Spleen (tissue), 7 donors: Measurements from ENCODE around the gene KCNQ1.

ENCODE experiments used
- POLR2A ChIP-seq, 3 donors: fragments of 450-650 bp; IDR thresholded peaks; one replicate each; pipeline ENCODE4 v1.5.1; 2017; ENCODE audit warnings: antibody characterized with exemption in 3 of 3, mild to moderate bottlenecking in 1 of 3
- TF ChIP-seq, protein P1 (sequence below), 11 experiments: fragments of 200-600 bp in 7 of 11; fragments of 450-650 bp in 4 of 11; sonication (generic) in 4 of 11; IDR thresholded peaks in 8 of 11; conservative IDR thresholded peaks in 3 of 11; 1 replicate in 7 of 11; 2 replicates in 4 of 11; pipeline versions ENCODE4 v1.4.0 to v1.8.0; 2016 to 2021; ENCODE audit warnings: antibody characterized with exemption in 11 of 11, inconsistent platforms in 4 of 11, mild to moderate bottlenecking in 1 of 11
- donor health status: DM: no; HTN: no; CAD: no; lungs with moderate emphysema.
- donor health status: DM: no; HTN: no; CAD: no.
- donor health status: DM: no; HTN: no; CAD: no.

DNA sequence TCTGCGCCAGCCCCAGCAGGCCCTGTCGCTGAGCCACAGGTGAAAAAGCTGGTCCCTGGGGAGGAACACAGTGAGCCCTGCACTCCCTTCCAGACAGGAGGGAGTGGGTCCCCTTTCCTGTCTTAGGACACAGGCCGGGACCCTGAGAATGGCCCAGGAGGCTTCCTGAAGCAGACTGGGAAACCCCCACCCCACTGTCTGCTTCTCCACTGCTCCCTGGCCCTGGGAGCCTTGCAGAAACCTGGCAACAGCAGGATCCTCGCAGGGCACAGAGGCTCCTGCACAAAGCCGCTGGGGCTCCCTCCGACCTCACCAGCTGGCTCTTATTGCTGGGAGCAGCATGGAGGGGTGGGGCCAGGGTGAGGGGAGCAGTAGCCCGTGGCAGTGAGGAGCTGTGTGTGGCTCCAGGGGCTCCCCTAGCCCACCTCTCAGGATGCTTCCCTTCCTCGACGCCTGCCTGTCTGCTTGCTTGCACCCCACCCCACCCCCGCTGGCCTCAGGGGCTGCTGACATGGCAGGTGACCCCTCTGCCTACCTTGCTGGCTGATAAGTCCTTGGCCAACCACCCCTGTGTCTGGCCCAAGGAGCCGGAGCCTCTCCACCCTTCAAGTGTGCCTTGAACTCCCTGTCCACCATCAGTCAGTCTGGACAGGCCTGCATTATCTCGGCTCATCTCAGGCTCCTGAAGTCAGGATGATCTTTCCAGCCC, 327.1 kb downstream of the KCNQ1 start:
- no peak for TF ChIP-seq POLR2A (IDR thresholded peaks at IDR 0.05)
- TF ChIP-seq, protein P1, sequence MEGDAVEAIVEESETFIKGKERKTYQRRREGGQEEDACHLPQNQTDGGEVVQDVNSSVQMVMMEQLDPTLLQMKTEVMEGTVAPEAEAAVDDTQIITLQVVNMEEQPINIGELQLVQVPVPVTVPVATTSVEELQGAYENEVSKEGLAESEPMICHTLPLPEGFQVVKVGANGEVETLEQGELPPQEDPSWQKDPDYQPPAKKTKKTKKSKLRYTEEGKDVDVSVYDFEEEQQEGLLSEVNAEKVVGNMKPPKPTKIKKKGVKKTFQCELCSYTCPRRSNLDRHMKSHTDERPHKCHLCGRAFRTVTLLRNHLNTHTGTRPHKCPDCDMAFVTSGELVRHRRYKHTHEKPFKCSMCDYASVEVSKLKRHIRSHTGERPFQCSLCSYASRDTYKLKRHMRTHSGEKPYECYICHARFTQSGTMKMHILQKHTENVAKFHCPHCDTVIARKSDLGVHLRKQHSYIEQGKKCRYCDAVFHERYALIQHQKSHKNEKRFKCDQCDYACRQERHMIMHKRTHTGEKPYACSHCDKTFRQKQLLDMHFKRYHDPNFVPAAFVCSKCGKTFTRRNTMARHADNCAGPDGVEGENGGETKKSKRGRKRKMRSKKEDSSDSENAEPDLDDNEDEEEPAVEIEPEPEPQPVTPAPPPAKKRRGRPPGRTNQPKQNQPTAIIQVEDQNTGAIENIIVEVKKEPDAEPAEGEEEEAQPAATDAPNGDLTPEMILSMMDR (IDR thresholded peaks at IDR 0.05 in 8 of 11, conservative IDR thresholded peaks at IDR 0.05 in 3 of 11) = no peak
